Natural killer cell treated with Interleukin-12 subunit alpha and Interleukin-12 subunit beta and Interleukin-15 and Interleukin-18, amount 100 ng/mL, for 72 hours (primary cell): ENCODE results near the gene GSE1. TPM values are rescaled to one million over a fixed set of nuclear protein-coding genes. Genes with fewer than 3 reads are reported as not detected.

ENCODE experiments used
- ATAC-seq, 2 donors: fragments of 150-1000 bp; cut with Tn5 transposase in 1 of 2; sonication (Bioruptor Pico), chemical (Tn5 transposase) in 1 of 2; 2 replicates each; pipeline ENCODE4 v1.10.0; 2021
- DNase-seq: peaks from one replicate; pipeline ENCODE4 v3.0.0; 2022; ENCODE audit warnings: low spot score
- H3K27ac Mint-ChIP-seq, 2 donors: 1 replicate in 1 of 2; 2 replicates in 1 of 2; pipeline ENCODE4 v1.8.0; 2022; ENCODE audit warnings: mixed read lengths in 2 of 2, mild to moderate bottlenecking in 1 of 2, moderate library complexity in 1 of 2
- H3K27me3 Mint-ChIP-seq, 2 donors: 1 replicate in 1 of 2; 2 replicates in 1 of 2; pipeline ENCODE4 v1.8.0; 2022; ENCODE audit warnings: mixed read lengths in 2 of 2
- H3K36me3 Mint-ChIP-seq: one replicate; pipeline ENCODE4 v1.8.0; 2022; ENCODE audit warnings: mixed read lengths
- H3K4me1 Mint-ChIP-seq, 2 donors: 1 replicate in 1 of 2; 2 replicates in 1 of 2; pipeline ENCODE4 v1.8.0; 2022; ENCODE audit warnings: low read depth in 2 of 2, mixed read lengths in 2 of 2, mild to moderate bottlenecking in 1 of 2
- H3K4me3 Mint-ChIP-seq: one replicate; pipeline ENCODE4 v1.8.0; 2022; ENCODE audit warnings: mixed read lengths
- H3K9me3 Mint-ChIP-seq: 2 replicates; pipeline ENCODE4 v1.8.0; 2022; ENCODE audit warnings: mixed read lengths
- total RNA-seq, 2 donors: library from RNA; stranded (reverse); gene quantifications; one replicate each; pipeline ENCODE4 v1.2.3, GENCODE V29; 2022

The GSE1 gene
- total RNA-seq, 2 donors from 2014 or later, result 84.9 to 146 TPM

- DNase-seq (no peak), ATAC-seq (peak; percentile 29 to 30)
- Mint-ChIP-seq H3K36me3 (no peaks in the 10 kb centered on the region), H3K9me3 (no peaks in the 10 kb centered on the region), H3K27me3 (no peaks in the 10 kb centered on the region), H3K27ac (peak overlapping the region; percentile 97 to 99), H3K4me3 (peak overlapping the region; percentile 94), H3K4me1 (peaks cover 75 to 76% of the 10 kb centered on the region in 2 donors)
Measured at GRCh38 chr16:85570213-85570734, 42.8 kb upstream of the GSE1 start.

DNA sequence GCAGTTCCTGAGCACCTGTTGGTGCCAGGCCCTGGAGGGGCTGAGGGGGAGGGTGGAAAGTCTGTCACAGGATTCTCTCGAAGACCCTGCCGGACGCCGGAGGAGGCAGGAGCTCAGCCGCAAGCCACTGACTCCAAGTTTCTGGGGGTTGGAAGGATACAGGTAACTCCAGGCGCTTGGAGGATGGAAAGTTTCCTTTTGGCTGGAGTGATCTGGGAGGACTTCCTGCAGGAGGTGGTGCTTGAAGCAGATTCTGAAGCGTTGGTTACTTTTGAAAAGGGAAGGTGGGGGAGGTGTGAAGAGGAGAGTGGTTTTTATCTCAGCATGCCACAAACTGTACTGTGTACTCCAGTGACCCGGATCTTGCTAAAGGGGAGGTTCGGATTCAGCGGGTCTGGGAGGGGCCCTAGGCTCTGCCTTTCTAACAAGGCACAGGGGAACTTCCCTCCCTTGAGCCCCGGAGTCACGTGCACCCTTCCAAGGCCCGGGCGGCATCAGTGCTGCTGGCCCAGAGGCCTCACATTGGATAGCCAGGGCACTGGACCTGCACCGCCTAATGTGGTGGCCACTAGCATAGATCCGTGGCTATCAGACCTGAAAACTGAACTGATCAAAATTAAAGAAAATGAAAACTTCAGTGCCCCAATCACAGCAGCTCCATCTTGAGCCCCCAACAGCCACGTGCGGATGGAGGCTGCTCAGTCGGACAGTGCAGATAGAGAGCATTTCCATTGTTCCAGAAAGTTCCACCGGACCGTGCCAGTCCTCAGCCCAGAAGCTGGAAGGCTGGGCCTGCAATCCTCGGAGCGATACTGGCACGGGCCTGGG is 42.2 kb upstream of the GSE1 start:
- DNase-seq, result peak; percentile 81
- Mint-ChIP-seq H3K4me3 (peak overlapping the region; percentile 94), H3K27me3 (no peaks in the 10 kb centered on the region), H3K27ac (peak overlapping the region; percentile 97 to 99), H3K9me3 (no peaks in the 10 kb centered on the region), H3K4me1 (peaks cover 76 to 77% of the 10 kb centered on the region in 2 donors), H3K36me3 (no peaks in the 10 kb centered on the region)
- peak; percentile 74 to 79 for ATAC-seq

GRCh38 chr16:85571563-85571812 is 41.6 kb upstream of the GSE1 start:
- no peaks in the 10 kb centered on the region for H3K36me3 Mint-ChIP-seq

DNA sequence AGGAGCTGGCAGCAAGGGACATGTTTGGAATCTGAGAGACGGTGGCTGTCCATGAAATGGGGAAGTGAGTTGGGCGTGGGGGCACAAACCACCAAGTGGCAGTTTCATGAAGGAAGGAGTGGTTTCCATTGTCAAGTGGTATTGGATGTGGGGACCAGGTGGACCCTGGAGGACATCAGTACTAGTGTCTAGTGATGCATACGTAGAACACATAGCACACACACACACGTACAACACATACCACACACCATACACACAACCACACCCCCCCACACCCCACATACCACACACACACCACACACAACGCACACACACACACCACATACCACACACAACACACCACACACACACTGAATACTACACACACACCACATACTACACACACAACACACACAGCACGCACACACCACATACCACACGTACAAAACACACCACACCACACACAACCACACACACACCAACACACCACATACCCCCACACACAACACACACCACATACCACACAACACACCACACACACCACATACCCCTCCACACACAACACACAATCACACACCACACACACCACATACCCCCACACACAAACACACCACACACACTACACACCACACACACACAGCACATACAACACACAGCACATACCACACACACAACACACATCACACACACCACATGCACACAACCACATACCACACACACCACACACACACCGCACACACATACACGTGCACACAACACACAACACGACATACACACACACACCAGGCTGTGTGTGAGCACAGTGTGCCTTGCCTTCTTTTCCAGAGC is 41.1 kb upstream of the GSE1 start:
- no peaks in the 10 kb centered on the region for H3K9me3 Mint-ChIP-seq
- ATAC-seq, result no peak
- no peaks in the 10 kb centered on the region for H3K27me3 Mint-ChIP-seq
- H3K4me3 Mint-ChIP-seq, result peak overlapping the region; percentile 94
- H3K36me3 Mint-ChIP-seq, result no peaks in the 10 kb centered on the region
- H3K4me1 Mint-ChIP-seq, result peaks cover 74 to 75% of the 10 kb centered on the region in 2 donors
- DNase-seq, result no peak
- peak overlapping the region; percentile 97 to 99 for H3K27ac Mint-ChIP-seq

More at GRCh38 chr16:85571563-85571812, 41.6 kb upstream of the GSE1 start:
- H3K27me3 Mint-ChIP-seq, result no peaks in the 10 kb centered on the region
- DNase-seq (no peak), ATAC-seq (no peak)
- peak overlapping the region; percentile 94 for H3K4me3 Mint-ChIP-seq
- H3K4me1 Mint-ChIP-seq, result peaks cover 76 to 77% of the 10 kb centered on the region in 2 donors
- H3K27ac Mint-ChIP-seq, result peak overlapping the region; percentile 97 to 99
- H3K9me3 Mint-ChIP-seq, result no peaks in the 10 kb centered on the region

DNA sequence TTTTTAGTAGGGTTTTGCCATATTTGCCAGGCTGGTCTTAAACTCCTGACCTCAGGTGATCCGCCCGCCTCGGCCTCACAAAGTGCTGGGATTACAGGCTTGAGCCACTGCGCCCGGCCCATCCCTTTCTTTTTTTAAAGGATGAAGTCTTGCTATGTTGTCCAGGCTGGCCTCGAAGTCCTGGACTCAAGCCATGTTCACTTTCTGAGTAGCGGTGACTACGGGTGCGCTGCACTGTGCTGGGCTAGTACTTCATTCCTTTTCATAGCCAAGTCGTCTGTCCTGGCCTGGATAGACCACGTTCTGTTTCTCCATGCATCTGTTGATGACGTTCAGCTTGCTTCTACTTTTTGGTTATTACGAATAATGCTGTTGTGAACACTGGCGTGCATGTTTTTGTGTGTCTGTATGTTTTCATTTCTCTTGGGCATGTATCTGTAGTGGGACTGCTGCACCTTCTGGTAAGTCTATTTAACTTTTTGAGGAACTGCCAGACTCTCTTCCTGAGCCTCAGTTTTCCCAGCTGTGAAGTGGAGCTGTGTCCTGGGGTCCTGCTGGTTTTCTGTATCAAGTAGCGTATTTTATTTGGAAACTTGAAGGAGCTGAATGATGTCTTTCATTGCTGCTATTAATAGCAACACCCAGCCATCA is 40.0 kb upstream of the GSE1 start:
- ATAC-seq (no peak), DNase-seq (no peak)
- Mint-ChIP-seq H3K27me3 (no peaks in the 10 kb centered on the region), H3K4me1 (peaks cover 66 to 72% of the 10 kb centered on the region in 2 donors), H3K27ac (peak overlapping the region; percentile 35 to 97), H3K36me3 (no peaks in the 10 kb centered on the region), H3K4me3 (no peak overlapping the region), H3K9me3 (no peaks in the 10 kb centered on the region)

DNA sequence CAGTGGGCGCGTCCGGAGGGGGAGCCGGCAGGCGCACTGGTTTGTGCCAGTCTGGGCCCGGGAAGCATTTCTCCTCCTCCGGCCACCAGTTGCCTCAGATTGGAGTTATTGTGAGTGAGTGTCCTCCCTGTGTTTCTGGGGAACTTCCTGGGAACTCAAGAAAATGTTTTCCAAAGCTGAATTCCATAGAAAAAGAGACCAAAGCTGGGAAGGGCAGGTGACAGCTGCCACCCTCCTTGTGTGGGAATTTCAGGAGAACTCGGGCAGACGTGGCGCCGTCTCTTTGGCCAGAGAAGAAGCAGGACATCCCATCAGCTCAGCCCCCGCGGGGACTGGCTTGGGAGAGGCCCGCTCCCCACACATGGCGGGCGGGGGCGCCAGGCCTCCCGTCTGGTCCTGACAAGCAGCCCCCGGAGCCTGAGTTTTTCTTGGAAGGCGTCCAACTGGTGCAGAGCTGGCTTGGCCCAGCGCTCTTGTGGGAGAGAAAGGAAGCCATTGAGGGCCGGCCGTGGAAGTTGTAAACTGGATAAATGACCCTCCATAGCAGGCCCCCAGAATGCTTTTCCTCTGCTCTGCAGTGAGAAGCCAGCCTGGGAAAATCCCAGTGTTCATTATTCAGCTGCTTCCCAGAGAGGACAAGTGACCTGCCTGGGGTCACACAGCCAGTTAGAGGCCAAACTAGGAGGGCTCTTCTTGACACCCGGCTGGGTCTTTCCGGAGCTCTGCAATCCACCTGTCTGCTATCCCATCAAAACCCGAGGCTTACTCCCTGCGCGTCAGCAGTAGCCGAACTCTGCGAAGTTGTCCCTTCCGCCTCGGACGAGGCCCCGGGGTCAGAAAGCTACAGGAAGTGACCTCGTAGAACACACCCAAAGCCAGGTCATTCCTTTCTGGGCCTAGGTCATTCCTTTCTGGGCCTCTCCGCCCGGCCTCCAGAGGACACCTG is 39.2 kb upstream of the GSE1 start:
- Mint-ChIP-seq H3K27ac (peak overlapping the region in 1 of 2 donors; percentile 35), H3K4me1 (peaks cover 65 to 74% of the 10 kb centered on the region in 2 donors), H3K4me3 (no peak overlapping the region)

GRCh38 chr16:85574672-85575475 is 38.2 kb upstream of the GSE1 start:
- H3K36me3 Mint-ChIP-seq, result no peaks in the 10 kb centered on the region
- DNase-seq, result no peak
- H3K27me3 Mint-ChIP-seq, result no peaks in the 10 kb centered on the region
- peaks cover 64 to 72% of the 10 kb centered on the region in 2 donors for H3K4me1 Mint-ChIP-seq
- no peaks in the 10 kb centered on the region for H3K9me3 Mint-ChIP-seq
- no peak overlapping the region for H3K4me3 Mint-ChIP-seq
- ATAC-seq, result no peak
- peak overlapping the region in 1 of 2 donors; percentile 87 for H3K27ac Mint-ChIP-seq

More for the DNA sequence above, 39.2 kb upstream of the GSE1 start:
- Mint-ChIP-seq H3K27me3 (no peaks in the 10 kb centered on the region), H3K36me3 (no peaks in the 10 kb centered on the region), H3K9me3 (no peaks in the 10 kb centered on the region)
- ATAC-seq (no peak), DNase-seq (no peak)

DNA sequence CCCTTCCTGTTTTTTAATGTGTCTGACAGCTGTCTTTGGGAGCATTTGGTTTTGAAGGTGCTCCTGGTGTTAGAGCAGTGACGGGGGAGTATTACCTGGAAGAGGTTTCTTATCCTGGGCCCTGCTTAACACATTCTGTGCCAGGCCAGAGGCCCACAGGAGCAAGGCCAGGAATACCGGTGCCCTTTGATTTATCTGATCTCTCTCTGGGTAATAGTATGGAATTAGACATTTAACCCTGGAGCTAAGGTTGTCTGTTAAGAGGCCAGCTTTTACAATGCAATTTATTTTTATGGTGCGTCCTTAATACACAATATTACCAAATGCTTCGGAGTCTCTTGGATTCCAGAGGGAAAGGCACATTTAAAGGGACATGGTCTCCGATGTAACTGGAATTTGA is 37.2 kb upstream of the GSE1 start:
- no peaks in the 10 kb centered on the region for H3K9me3 Mint-ChIP-seq
- H3K27me3 Mint-ChIP-seq, result no peaks in the 10 kb centered on the region
- peak overlapping the region in 1 of 2 donors; percentile 87 for H3K27ac Mint-ChIP-seq
- H3K4me1 Mint-ChIP-seq, result peaks cover 58 to 68% of the 10 kb centered on the region in 2 donors
- H3K4me3 Mint-ChIP-seq, result no peak overlapping the region
- no peak for DNase-seq
- H3K36me3 Mint-ChIP-seq, result no peaks in the 10 kb centered on the region
- no peak for ATAC-seq

DNA sequence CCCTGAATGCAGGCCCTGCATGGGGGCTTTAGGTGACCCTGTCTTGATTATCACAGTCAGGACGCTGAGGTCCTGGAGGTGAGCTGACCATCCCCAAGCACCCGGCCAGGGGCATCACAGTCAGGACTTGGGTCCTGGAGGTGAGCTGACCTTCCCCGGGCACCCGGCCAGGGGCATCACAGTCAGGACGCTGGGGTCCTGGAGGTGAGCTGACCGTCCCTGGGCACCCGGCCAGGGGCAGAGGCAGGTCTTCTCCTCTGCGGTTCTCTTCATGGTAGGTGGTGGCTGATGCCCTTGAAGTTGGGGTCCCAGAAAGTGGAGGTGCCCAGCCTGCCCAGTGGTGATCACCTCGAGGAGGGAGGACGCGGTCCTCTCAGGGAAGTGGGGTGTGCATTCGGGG is 36.2 kb upstream of the GSE1 start:
- Mint-ChIP-seq H3K4me3 (no peak overlapping the region), H3K36me3 (no peaks in the 10 kb centered on the region), H3K27me3 (no peaks in the 10 kb centered on the region), H3K4me1 (peaks cover 52 to 61% of the 10 kb centered on the region in 2 donors), H3K9me3 (no peaks in the 10 kb centered on the region), H3K27ac (no peak overlapping the region)
- no peak for DNase-seq
- ATAC-seq, result no peak

GRCh38 chr16:85577899-85578598 is 35.1 kb upstream of the GSE1 start:
- DNase-seq, result no peak
- ATAC-seq, result no peak

GRCh38 chr16:85578599-85578948 is 34.5 kb upstream of the GSE1 start:
- Mint-ChIP-seq H3K27me3 (no peaks in the 10 kb centered on the region), H3K27ac (peak overlapping the region; percentile 54 to 66), H3K9me3 (no peaks in the 10 kb centered on the region), H3K4me1 (peaks cover 54 to 61% of the 10 kb centered on the region in 2 donors), H3K4me3 (no peak overlapping the region), H3K36me3 (no peaks in the 10 kb centered on the region)
- DNase-seq (no peak), ATAC-seq (no peak)

More at GRCh38 chr16:85577899-85578598, 35.1 kb upstream of the GSE1 start:
- H3K4me1 Mint-ChIP-seq, result peaks cover 53 to 61% of the 10 kb centered on the region in 2 donors
- no peaks in the 10 kb centered on the region for H3K36me3 Mint-ChIP-seq
- peak overlapping the region in 1 of 2 donors; percentile 66 for H3K27ac Mint-ChIP-seq
- H3K9me3 Mint-ChIP-seq, result no peaks in the 10 kb centered on the region
- H3K4me3 Mint-ChIP-seq, result no peak overlapping the region
- H3K27me3 Mint-ChIP-seq, result no peaks in the 10 kb centered on the region

- Mint-ChIP-seq H3K27me3 (no peaks in the 10 kb centered on the region), H3K4me1 (peaks cover 58 to 65% of the 10 kb centered on the region in 2 donors), H3K36me3 (no peaks in the 10 kb centered on the region), H3K27ac (peak overlapping the region; percentile 54 to 66), H3K9me3 (no peaks in the 10 kb centered on the region), H3K4me3 (no peak overlapping the region)
- no peak for DNase-seq
- ATAC-seq, result no peak
Measured at GRCh38 chr16:85579191-85579590, 33.9 kb upstream of the GSE1 start.
